Measurements from ENCODE around the gene GPR35.
A peak's percentile ranks its signal among the peaks of the same experiment; 100 is the strongest.
"Not testable (repeated sequence)": the region's sequence is repeated elsewhere in the genome, so short reads cannot be mapped to it uniquely, and the experiment has no call there.

GPR35 gene

GRCh38 chr2:240603081-240603835 is 22.0 kb upstream of the GPR35 start:
- no peak for DNase-seq

DNA sequence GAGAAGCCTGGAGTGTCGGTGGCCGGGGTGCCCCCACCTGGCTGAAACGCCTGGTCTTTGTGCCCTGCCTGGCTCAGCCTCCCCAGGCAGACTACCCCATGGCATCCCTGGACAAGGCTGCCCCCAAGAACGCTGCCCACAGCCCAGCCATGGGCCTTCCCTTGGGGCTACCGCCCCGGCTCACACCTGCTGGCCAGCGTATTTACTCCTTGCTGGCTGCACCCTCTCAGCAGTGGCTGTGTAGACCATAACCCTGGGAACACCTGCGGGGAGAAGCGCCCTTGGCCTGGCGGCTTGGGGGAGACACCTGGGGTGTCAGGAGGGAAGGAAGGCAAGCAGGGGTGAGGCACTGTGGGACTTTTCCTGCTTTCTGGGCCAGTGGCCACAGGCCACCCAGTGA is 21.4 kb upstream of the GPR35 start:
- DNase-seq: no peak

DNA sequence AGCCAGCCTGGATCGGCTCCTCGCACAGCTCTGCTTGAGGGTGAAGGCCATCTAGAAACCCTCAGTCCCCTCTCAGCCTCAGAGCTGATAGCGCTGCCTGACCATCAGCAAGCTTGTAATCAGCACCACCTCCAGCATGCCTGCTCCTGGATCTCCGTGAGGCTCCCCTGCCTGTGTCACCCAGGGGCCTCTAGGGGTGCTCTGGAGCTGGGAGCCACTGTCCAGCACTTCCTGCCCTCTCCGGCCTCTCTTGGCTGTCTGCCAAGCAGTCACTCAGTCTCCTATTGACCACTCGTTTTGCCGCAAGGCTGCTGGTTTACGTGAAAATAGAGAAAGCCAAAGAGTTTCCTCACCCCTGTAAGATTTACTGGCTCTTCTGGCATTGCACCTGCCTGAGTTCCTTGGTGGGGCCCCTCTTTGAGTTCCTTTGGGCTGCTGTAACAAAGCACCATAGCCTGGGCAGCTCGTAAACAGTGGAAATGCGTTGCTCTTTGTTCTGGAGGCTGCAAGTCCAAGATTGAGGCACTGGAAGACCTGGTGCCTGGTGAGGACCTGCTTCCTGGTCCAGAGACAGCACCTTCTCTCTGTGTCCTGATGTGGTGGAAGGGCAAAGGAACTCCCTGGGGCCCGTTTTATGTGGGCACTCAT is 20.9 kb upstream of the GPR35 start:
- DNase-seq: no peak

DNA sequence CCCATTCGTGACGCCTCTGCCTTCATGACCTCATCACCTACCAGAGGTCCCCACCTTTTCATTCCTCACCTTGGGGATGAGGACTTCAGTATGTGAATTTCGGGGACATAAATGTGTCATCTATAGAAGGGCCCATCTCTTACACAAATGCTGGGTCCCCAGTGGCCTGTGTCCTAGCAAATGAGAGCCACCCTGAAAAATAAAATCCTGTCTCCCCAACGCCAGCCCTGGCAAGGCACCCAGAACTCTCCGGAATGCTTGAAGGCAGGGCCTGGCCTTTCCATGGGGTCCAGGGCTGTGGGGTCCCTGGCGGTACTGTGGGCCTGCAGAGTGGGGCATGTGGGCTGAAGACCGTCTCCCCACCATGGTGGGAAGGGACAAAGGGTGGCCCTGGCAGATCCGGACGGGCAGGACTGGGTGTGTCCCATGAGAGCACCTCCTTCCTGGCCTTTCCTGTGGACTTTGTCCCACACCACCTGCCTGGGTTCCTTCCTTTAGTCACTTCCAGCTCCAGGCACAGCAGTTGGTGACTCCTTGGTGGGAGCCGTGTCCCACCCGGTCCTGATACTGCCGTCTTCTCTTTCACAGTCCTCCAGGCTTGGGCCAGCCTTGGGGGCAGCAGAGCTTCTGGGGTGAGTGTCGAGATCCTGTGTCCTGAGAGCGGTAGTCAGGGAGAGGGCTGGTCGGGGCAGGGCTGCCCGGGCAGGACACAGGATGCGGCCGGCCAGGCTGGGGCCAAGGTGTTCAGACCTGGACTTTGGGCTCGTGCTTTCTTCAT is 20.2 kb upstream of the GPR35 start:
- DNase-seq: no peak

DNA sequence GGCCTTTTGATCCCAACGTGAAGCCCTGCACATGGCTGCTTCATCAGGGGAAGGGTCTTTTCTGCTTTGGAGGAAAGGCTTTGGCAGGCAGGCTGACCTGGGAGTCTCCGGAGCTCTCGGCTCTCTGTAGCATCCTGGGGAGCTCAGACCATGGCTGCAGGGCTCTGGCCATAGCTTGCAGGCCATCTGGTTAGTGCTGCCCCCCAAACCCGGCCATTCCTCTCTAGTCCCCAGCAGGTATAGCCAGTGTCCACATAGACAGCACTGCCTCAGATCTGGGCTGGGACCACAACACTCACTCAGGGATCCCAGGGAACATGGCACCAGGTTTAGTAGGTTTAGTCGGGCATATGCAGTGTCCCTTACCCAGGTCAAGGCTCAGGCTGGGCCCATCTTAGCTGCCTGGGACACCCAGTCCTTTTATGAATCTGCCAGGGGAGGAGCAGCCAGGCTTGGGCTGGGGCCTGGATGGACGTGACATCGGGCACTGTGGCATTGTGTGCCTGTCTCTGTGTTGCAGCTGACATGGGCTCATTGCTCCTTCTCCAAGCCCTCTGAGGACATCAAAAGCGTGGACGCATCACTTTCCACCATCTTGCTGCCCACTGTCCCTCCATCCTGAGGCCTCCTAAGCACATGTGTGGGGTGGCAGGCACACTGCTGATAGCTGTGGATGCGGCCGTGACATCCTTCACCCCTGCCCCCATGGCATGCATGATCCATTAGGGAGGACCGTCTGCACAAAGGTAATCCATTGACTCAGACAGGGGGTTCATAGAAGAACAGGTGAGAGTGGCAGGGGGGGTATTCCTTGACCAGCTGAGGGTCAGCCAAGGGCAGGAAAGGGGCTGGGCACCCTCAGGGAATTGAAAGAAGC is 19.2 kb upstream of the GPR35 start:
- no peak for DNase-seq

- DNase-seq: no peak
Observed at GRCh38 chr2:240611601-240612210, 13.6 kb upstream of the GPR35 start.

- DNase-seq: no peak
Observed at GRCh38 chr2:240613781-240614180, 11.5 kb upstream of the GPR35 start.

GRCh38 chr2:240614391-240614790 is 10.9 kb upstream of the GPR35 start:
- DNase-seq: no peak

GRCh38 chr2:240615396-240615795 is 9.9 kb upstream of the GPR35 start:
- no peak for DNase-seq

- DNase-seq: no peak
Observed at GRCh38 chr2:240615820-240616547, 9.3 kb upstream of the GPR35 start.

- not testable (repeated sequence) for DNase-seq
Observed at GRCh38 chr2:240616860-240617666, 8.2 kb upstream of the GPR35 start.

DNA sequence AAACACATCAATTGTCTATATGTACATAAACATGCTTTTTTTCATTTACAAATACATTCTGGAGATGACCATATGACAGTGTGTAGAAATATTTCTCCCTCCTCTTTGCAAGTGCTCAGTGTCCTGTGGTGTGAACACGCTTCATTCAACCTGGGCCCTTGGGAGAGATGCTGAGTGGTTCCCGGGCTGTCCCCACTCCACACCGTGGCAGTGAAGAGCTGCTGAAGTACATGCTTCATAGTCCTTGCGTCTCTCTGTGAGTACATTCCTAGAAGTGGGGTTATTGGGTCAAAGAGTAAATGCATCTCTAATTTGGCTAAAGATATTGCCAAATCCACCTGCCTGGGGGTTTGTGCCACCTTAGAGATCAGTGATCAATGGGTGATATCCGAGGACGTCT is 6.5 kb upstream of the GPR35 start:
- DNase-seq: no peak

GRCh38 chr2:240619506-240620148 is 5.7 kb upstream of the GPR35 start:
- no peak for DNase-seq

GRCh38 chr2:240620149-240620731 is 5.0 kb upstream of the GPR35 start:
- DNase-seq: no peak

- DNase-seq: no peak
Observed at GRCh38 chr2:240620859-240621258, 4.4 kb upstream of the GPR35 start.

GRCh38 chr2:240622060-240622411 is 3.2 kb upstream of the GPR35 start:
- DNase-seq: no peak

DNA sequence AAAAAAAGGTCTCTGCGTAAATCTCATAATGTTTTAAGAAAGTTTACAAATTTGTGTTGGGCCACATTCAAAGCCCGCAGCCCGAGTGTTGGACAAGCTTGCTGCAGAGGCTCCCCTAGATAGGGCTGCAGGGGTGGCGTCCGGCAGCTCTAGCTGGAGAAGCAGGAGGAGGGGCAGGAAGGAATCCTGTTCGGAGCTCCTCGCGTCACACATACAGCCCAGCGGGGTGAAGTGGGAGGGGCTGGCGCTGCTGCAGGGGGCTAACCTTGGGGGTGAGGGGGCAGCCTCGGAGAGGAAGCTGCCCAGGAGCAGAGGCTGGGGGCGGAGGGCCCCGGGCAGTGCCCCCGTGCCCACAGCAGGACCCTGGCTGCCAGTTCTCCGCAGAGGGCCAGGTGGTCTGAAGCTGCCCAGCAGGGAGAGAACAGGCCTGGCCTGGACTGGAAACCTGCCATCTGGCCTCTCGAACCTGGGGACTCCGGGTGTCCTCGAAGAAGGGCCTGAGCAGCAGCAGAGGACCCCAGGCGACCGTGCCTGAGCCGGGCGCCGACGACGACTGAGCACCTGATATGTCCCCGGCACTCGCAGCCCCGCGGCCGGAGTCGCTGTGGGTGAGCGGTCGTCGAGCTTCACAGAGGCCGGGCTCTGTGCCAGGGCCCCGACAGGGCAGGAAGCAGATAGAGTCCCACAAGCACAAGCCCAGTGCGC is 2.6 kb upstream of the GPR35 start:
- peak; percentile 38 for DNase-seq

- no peak for DNase-seq
Observed at GRCh38 chr2:240623531-240624010, 1.7 kb upstream of the GPR35 start.
